Gastrocnemius medialis (tissue), 4 donors: ENCODE data around the gene CNKSR3.

Experiments
- POLR2A ChIP-seq, 2 donors: fragments of 450-650 bp; IDR thresholded peaks; one replicate each; pipeline ENCODE4 v1.6.1; 2017; ENCODE audit warnings: antibody characterized with exemption in 2 of 2, mild to moderate bottlenecking in 2 of 2, moderate library complexity in 2 of 2
- TF ChIP-seq, protein P1 (sequence below), 5 experiments: fragments of 450-650 bp in 3 of 5; fragments of 200-600 bp in 2 of 5; sonication (generic) in 2 of 5; IDR thresholded peaks in 4 of 5; conservative IDR thresholded peaks in 1 of 5; 1 replicate in 4 of 5; 2 replicates in 1 of 5; pipeline ENCODE4 v1.5.1; 2016 to 2019; ENCODE audit warnings: antibody characterized with exemption in 5 of 5, mild to moderate bottlenecking in 3 of 5, moderate library complexity in 3 of 5

GRCh38 chr6:154441995-154442310 is 68.5 kb downstream of the CNKSR3 start:
- TF ChIP-seq, protein P1, sequence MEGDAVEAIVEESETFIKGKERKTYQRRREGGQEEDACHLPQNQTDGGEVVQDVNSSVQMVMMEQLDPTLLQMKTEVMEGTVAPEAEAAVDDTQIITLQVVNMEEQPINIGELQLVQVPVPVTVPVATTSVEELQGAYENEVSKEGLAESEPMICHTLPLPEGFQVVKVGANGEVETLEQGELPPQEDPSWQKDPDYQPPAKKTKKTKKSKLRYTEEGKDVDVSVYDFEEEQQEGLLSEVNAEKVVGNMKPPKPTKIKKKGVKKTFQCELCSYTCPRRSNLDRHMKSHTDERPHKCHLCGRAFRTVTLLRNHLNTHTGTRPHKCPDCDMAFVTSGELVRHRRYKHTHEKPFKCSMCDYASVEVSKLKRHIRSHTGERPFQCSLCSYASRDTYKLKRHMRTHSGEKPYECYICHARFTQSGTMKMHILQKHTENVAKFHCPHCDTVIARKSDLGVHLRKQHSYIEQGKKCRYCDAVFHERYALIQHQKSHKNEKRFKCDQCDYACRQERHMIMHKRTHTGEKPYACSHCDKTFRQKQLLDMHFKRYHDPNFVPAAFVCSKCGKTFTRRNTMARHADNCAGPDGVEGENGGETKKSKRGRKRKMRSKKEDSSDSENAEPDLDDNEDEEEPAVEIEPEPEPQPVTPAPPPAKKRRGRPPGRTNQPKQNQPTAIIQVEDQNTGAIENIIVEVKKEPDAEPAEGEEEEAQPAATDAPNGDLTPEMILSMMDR (IDR thresholded peaks at IDR 0.05 in 4 of 5, conservative IDR thresholded peaks at IDR 0.05 in 1 of 5) = no peak
- TF ChIP-seq POLR2A (IDR thresholded peaks at IDR 0.05) = no peak
